Caco-2 (cell line): ENCODE measurements around the gene PAK6. TPM values are rescaled to one million over a fixed set of nuclear protein-coding genes. Genes with fewer than 3 reads are reported as not detected.

Experiments
- total RNA-seq: library from RNA; stranded (reverse); gene quantifications from 2 replicates; pipeline ENCODE4 v1.2.3, GENCODE V29; 2022

PAK6 gene
- total RNA-seq, 1 experiment from 2014 or later, result 20.7 TPM

Other genes with a start within 250 kb of the PAK6 start
- 220 and 223 TPM in 2 replicates for gene SRP14, start 199.9 kb upstream of the PAK6 start, total RNA-seq
- 78.2 and 81.5 TPM in 2 replicates for gene BMF, start 130.2 kb upstream of the PAK6 start, total RNA-seq
- 62.7 and 73.5 TPM in 2 replicates for gene BUB1B, start 78.0 kb upstream of the PAK6 start, total RNA-seq
- 0.28 and 0.79 TPM in 2 replicates for gene ANKRD63, start 44.0 kb downstream of the PAK6 start, total RNA-seq
- 4.0 and 4.7 TPM in 2 replicates for gene PLCB2, start 68.9 kb downstream of the PAK6 start, total RNA-seq
- 13.4 and 15.4 TPM in 2 replicates for gene INAFM2, start 84.6 kb downstream of the PAK6 start, total RNA-seq
- 0.86 and 0.95 TPM in 2 replicates for gene CCDC9B, start 101.9 kb downstream of the PAK6 start, total RNA-seq
- gene PHGR1, start 112.0 kb downstream of the PAK6 start, total RNA-seq, result 67.9 and 103 TPM in 2 replicates
- gene DISP2, start 119.2 kb downstream of the PAK6 start, total RNA-seq, result 4.6 and 6.3 TPM in 2 replicates
- 67.5 and 74.7 TPM in 2 replicates for gene KNSTRN, start 143.7 kb downstream of the PAK6 start, total RNA-seq
- 74.5 and 76.6 TPM in 2 replicates for gene IVD, start 166.7 kb downstream of the PAK6 start, total RNA-seq
- 25.9 and 28.1 TPM in 2 replicates for gene BAHD1, start 201.9 kb downstream of the PAK6 start, total RNA-seq
- 17.0 and 19.6 TPM in 2 replicates for gene CHST14, start 231.9 kb downstream of the PAK6 start, total RNA-seq